NCI-H82 treated with DMSO at 0.1 percent for 48 hours (cell line): ENCODE data around the gene EXOC4.
"Not testable (repeated sequence)": the region's sequence is repeated elsewhere in the genome, so short reads cannot be mapped to it uniquely, and the experiment has no call there.

Experiments used
- DNase-seq: peaks from one replicate; lab custom pipeline; 2025; ENCODE audit not compliant: unreplicated experiment; lab: John Stamatoyannopoulos, UW

The EXOC4 gene

DNA sequence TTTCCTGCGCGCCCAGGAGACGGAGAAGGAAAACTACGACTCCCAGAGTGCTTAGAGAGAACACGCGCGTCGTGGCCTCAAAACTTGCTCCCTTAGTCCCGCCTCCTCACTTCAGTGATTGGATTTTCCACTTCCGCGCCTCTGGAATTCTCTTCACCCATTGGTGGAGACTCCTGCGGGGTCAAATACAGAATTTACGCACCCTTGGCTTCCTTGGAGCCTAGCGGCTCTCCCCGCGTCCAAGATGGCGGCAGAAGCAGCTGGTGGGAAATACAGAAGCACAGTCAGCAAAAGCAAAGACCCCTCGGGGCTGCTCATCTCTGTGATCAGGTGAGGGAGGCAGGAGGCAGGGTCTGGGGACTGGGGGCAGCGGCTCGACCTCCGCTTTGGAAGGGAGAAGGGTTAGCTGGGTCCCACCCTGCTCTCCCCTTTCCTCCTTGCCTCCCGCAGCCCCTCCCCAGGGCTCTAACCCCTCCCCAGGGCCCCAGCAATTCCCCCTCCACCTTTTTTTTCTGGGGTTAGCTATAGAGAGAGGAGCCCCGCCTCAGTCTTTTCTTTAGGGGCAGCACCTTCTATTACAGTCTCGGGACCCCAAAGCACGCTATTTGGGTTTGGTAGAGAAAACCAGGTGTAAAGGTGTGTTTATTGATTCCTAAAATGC, at the start of gene EXOC4:
EXOC4 (plus strand) TSS at position 221 of the 661 bp plus-strand sequence.
- DNase-seq = peak; percentile 93

GRCh38 chr7:133203490-133203889, 49.4 kb upstream of the EXOC4 start:
- no peak for DNase-seq

GRCh38 chr7:133207687-133208086, 45.2 kb upstream of the EXOC4 start:
- DNase-seq = no peak

GRCh38 chr7:133210817-133211216, 42.1 kb upstream of the EXOC4 start:
- DNase-seq = not testable (repeated sequence)

DNA sequence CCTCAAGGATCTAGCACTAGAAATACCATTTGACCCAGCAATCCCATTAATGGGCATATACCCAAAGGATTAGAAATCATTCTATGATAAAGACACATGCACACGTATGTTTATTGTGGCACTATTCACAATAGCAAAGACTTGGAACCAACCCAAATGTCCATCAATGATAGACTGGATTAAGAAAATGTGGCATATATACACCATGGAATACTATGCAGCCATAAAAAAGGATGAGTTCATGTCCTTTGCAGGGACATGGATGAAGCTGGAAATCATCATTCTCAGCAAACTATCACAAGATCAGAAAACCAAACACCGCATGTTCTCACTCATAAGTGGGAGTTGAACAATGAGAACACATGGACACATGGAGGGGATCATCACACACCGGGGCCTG, 39.1 kb upstream of the EXOC4 start:
- not testable (repeated sequence) for DNase-seq

DNA sequence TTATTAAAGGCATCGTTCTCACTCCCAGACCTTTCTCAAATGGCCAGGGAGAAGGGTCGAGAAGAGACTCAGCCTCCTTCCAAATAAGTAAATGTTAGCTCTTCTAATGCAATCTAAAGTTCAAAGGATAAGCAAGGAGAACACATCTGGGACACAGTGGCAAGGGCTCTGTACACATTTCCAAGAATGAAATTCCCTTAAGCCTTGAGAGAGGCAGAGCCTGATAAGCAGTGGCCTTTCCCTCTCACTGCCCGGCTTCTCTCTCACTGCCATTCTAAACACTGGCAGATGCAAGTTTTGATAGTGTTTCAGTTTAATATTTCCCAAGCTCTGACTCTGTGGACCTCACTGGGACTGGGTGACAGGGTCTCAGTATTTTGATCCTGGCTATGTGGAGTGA, 35.1 kb upstream of the EXOC4 start:
- no peak for DNase-seq

DNA sequence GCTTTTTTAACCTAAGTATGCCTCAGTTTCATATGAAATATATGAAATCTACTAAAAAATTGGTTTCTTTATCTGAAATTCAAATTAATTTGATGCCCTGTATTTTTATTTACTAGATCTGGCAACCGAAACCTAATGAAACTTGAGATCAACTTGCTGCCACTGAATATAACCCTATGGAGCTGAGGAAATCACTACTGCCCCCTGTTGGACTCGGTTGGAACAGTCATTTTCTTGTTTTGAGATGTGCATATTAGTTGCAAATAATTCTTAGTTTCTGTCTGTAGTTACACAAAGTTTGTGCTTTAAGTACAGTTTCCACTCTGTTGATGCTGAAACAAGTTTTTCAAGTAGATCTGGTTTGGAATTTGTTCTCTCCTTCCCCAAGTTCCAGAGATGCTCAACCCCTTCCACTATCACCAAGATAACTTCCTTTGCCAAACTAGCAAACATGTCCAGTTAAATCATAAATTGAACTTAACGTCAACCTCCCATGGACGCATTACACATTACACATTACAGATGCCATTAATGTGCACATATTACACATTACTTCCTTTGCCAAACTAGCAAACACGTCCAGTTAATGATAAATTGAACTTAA, 22.2 kb upstream of the EXOC4 start:
- peak; percentile 14 for DNase-seq

GRCh38 chr7:133233142-133233541, 19.7 kb upstream of the EXOC4 start:
- no peak for DNase-seq

- DNase-seq = no peak
Measured at GRCh38 chr7:133234961-133235875, 17.7 kb upstream of the EXOC4 start.

DNA sequence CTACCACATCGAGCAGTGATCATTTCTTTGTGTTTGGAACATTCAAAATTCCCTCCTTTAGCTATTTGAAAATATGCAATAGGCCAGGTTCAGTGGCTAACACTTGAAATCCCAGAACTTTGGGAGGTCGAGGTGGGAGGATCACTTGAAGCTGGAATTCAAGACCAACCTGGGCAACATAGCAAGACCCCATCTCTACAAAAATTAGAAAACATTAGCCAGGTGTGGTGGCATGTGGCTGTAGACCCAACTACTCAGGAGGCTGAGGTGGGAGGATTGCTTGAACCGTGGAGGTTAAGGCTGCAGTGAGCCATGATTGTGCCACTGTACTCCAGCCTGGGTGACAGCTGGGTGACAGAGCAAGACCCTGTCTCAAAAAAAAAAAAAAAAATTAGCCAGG, 15.3 kb upstream of the EXOC4 start:
- no peak for DNase-seq

- DNase-seq = no peak
Measured at GRCh38 chr7:133240302-133240701, 12.6 kb upstream of the EXOC4 start.

- no peak for DNase-seq
Measured at GRCh38 chr7:133246558-133246957, 6.3 kb upstream of the EXOC4 start.

DNA sequence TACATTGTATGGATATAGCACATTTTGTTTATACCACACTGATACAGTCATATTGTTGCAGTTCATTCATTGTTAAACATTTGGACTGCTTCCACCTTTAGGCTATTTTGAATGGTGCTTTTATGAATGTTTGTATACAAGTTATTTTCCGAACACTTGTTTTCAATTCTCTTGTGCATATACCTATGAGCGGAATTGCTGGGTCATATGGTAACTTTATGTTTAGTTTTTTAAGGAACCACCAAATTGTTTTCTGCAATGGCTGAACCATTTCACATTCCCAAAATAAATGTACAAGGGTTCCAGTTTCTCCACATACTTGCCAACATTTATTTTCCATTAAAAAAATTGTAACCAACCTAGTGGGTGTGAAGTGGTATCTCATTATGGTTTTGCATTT, 4.0 kb upstream of the EXOC4 start:
- no peak for DNase-seq

DNA sequence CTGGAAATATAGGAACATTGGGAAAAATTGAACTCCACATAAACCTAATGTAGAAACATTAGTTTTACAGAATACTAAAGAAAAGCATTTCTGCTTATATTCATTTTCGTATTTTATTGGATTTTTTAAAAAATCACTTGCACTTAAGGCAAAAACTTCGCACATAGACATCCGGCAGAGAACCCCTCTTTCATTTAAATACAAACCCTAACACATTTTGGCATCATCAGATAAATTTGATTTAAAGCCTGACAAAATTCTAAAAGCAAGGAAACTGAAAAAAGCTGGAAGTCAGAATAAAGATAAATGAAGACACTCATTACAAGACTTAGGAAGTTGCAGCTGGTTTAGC, 396 bp upstream of the EXOC4 start:
- no peak for DNase-seq

- no peak for DNase-seq
Measured at GRCh38 chr7:133253519-133253875, 619 bp downstream of the EXOC4 start.

GRCh38 chr7:133255486-133255885, 2.6 kb downstream of the EXOC4 start:
- DNase-seq = no peak

DNA sequence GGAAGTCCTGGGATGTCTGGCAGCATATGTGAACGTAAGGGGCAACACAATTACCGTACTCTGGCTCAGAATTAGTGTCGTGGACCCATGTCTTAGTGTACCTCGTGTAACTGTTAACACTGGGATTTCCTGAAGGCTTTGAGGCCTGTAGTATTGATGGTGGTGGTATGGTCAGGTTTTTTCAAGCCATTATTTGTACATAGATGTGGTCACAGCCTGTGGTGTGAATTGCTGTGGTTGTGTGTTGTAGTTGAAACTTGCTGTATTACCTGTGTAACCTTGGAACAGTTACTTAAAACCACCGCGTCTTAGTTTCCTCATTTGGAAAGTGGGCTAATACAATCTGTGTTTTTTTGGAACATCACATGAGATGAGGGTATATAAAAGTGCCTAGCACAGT, 5.3 kb downstream of the EXOC4 start:
- no peak for DNase-seq

GRCh38 chr7:133265821-133266220, 12.9 kb downstream of the EXOC4 start:
- DNase-seq = no peak

DNA sequence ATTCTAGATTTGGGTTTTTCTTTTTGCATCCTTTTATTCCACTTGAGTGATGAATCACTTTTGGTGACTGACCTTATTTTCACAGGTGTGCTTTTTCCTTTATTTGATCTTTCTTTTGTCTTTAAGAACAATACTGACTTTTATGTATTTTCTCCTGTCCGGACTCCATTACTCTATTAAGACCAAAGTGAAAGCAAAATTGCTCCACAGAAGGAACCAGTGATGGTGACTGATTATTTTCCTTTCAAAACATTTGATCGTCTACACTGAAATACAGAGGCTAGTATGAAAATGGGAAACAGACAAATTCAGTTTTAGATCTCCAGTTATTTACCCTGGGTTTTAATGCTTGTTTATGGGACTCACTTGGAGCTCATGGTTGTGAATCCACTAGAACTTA, 15.5 kb downstream of the EXOC4 start:
- DNase-seq = no peak

- DNase-seq = no peak
Measured at GRCh38 chr7:133272336-133272735, 19.5 kb downstream of the EXOC4 start.

DNA sequence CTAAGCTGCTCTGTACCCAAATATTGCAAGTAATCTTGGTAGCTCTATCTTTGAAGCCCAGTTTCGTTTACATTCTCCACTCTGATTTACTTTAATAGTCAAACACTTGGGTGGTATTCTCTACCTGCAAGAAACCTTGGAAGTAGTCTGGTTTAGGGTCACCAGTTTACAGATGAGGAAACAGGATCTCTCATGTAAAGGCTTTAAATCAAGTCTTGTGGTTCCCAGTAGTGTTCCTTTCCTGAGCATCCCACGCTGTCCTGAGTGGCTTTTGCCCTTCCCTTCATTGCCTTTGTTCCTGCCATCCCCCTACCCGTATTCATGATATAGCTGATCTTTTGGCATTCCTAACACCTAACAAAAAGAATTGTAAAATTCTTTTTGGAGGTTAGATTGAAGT, 20.3 kb downstream of the EXOC4 start:
- no peak for DNase-seq

- DNase-seq = no peak
Measured at GRCh38 chr7:133274265-133274664, 21.4 kb downstream of the EXOC4 start.
